Endothelial cell of umbilical vein (primary cell): Measurements from ENCODE around the gene B3GALNT2. TPM values are rescaled to one million over a fixed set of nuclear protein-coding genes. Genes with fewer than 3 reads are reported as not detected.

Source experiments
- BruUV-seq: library from RNA; stranded (reverse); fragments of 400-500 nt; replicated peaks from 2 replicates; lab custom pipeline; 2021; lab: Mats Ljungman, UMichigan
- CTCF ChIA-PET: fragments of 300-600, 350-600 bp; sonication (Branson Sonifier 250); formaldehyde crosslinking; loops from one replicate; lab custom pipeline; 2021; ENCODE audit warnings: antibody characterized with exemption, inconsistent platforms; lab: Charles Lee
- POLR2A ChIA-PET: fragments of 300-600, 350-600 bp; sonication (Branson Sonifier 250); formaldehyde crosslinking; loops from one replicate; lab custom pipeline; 2021; ENCODE audit warnings: antibody characterized with exemption, inconsistent platforms; lab: Charles Lee
- DNase-seq: peaks from one replicate; pipeline ENCODE4 v3.0.0-alpha.2; 2011; ENCODE audit warnings: low read depth, low spot score
- FAIRE-seq: peaks from 2 replicates; lab custom pipeline; 2011; peaks lifted over from hg19 to GRCh38; lab: Jason Lieb, UNC
- H2AFZ ChIP-seq: 2 replicates; pipeline ENCODE4 v1.6.0; 2012; ENCODE audit warnings: low read depth, low read length, control low read depth, inconsistent platforms
- H3K27ac ChIP-seq: 2 replicates; pipeline ENCODE4 v1.5.1; 2011; ENCODE audit warnings: low read depth, mild to moderate bottlenecking, control low read depth, low read length, moderate library complexity; ENCODE audit not compliant: insufficient read depth
- H3K27me3 ChIP-seq, 2 experiments: 2 replicates each; pipeline versions ENCODE4 v1.6.0 to v1.6.1; 2011; ENCODE audit warnings: low read length in 2 of 2, mixed read lengths in 1 of 2; ENCODE audit not compliant: control insufficient read depth in 2 of 2, insufficient read depth in 2 of 2
- H3K36me3 ChIP-seq, 2 experiments: 2 replicates in 1 of 2; 3 replicates in 1 of 2; pipeline ENCODE4 v1.5.1; 2011; ENCODE audit warnings: low read length in 2 of 2, mild to moderate bottlenecking in 1 of 2, moderate library complexity in 1 of 2; ENCODE audit not compliant: control insufficient read depth in 2 of 2, insufficient read depth in 2 of 2; ENCODE audit errors: extremely low read depth in 1 of 2
- H3K4me1 ChIP-seq: 3 replicates; pipeline ENCODE4 v1.5.1; 2011; ENCODE audit warnings: mild to moderate bottlenecking, low read length; ENCODE audit not compliant: control insufficient read depth, insufficient read depth; ENCODE audit errors: extremely low read depth
- H3K4me2 ChIP-seq: 2 replicates; pipeline ENCODE4 v1.6.1; 2011; ENCODE audit warnings: low read length, control low read depth, mixed read lengths; ENCODE audit not compliant: insufficient read depth
- H3K4me3 ChIP-seq, 3 experiments: fragments of 200-600 bp in 1 of 3; sonication (generic), shearing (Covaris generic) in 1 of 3; replicated peaks in 1 of 3; 2 replicates each; pipeline ENCODE4 v1.5.1; 2011 to 2016; ENCODE audit warnings: control low read depth in 3 of 3, low read length in 3 of 3, mild to moderate bottlenecking in 2 of 3, inconsistent platforms in 1 of 3, low read depth in 1 of 3, moderate library complexity in 1 of 3; ENCODE audit not compliant: insufficient read depth in 1 of 3
- H3K79me2 ChIP-seq: 2 replicates; pipeline ENCODE4 v1.6.0; 2012; ENCODE audit warnings: low read length, inconsistent platforms; ENCODE audit not compliant: control insufficient read depth, insufficient read depth
- H3K9ac ChIP-seq: replicated peaks from 2 replicates; pipeline ENCODE3; 2011; ENCODE audit warnings: low read length, control low read depth; ENCODE audit not compliant: insufficient read depth; ENCODE audit errors: extremely low read depth
- H3K9me1 ChIP-seq: replicated peaks from 3 replicates; pipeline ENCODE4 v1.6.0; 2011; ENCODE audit warnings: mild to moderate bottlenecking, low read length; ENCODE audit not compliant: control insufficient read depth, insufficient read depth; ENCODE audit errors: extremely low read depth
- H3K9me3 ChIP-seq: replicated peaks from 2 replicates; pipeline ENCODE4 v1.5.1; 2012; ENCODE audit warnings: low read length, inconsistent platforms; ENCODE audit not compliant: control insufficient read depth, insufficient read depth
- H4K20me1 ChIP-seq: replicated peaks from 2 replicates; pipeline ENCODE3; 2011; ENCODE audit warnings: mild to moderate bottlenecking, low read length; ENCODE audit not compliant: control insufficient read depth, insufficient read depth; ENCODE audit errors: extremely low read depth
- EZH2 ChIP-seq: IDR thresholded peaks from 2 replicates; pipeline ENCODE4 v1.6.1; 2012; ENCODE audit warnings: borderline replicate concordance, low read depth, mild to moderate bottlenecking, moderate library complexity, low read length, inconsistent platforms; ENCODE audit not compliant: severe bottlenecking
- GATA2 ChIP-seq: IDR thresholded peaks from 2 replicates; pipeline ENCODE4 v1.7.0; 2011; ENCODE audit warnings: low read depth, mild to moderate bottlenecking, moderate library complexity, mixed read lengths, low read length; ENCODE audit not compliant: insufficient read length, insufficient read depth
- MAX ChIP-seq: IDR thresholded peaks from 2 replicates; pipeline ENCODE4 v1.6.1; 2011; ENCODE audit not compliant: insufficient read depth, insufficient read length
- POLR2A ChIP-seq: IDR thresholded peaks from 2 replicates; pipeline ENCODE4 v1.6.1; 2012; ENCODE audit warnings: low read depth, mild to moderate bottlenecking, control low read depth, low read length
- POLR2AphosphoS5 ChIP-seq: IDR thresholded peaks from 2 replicates; pipeline ENCODE4 v1.6.1; 2012; ENCODE audit warnings: low read depth, mild to moderate bottlenecking, control low read depth, low read length, moderate library complexity; ENCODE audit not compliant: insufficient read depth
- dilution Hi-C: fragments of 300-500 bp; cut with MboI; formaldehyde crosslinking; loops from one replicate; pipeline ENCODE4 v1.15.0; 2019; ENCODE audit warnings: low sequenced_read_pairs; ENCODE audit not compliant: extremely low pct_ligation_motif_present
- intact Hi-C: fragments of 100-400 bp; cut with micrococcal nuclease; formaldehyde crosslinking; loops from one replicate; pipeline ENCODE4 v1.10.0; 2022
- polyA plus RNA-seq, 4 experiments: library from polyadenylated mRNA; depleted of rRNA in 3 of 4; stranded (reverse) in 3 of 4; unstranded in 1 of 4; fragments of >200 nt; gene quantifications; 2 replicates each; pipeline versions ENCODE4 v1.2.1 to v1.2.3, GENCODE V29; 2011 to 2012; ENCODE audit warnings: missing spikeins in 1 of 4
- total RNA-seq: library from RNA; stranded (reverse); gene quantifications from 2 replicates; pipeline ENCODE4 v1.2.3, GENCODE V29; 2021

The B3GALNT2 gene
- total and polyA plus RNA-seq, 2 donors (not counting 3 experiments of a cell fraction or from before 2014, with no cell fraction given), result 12.0 to 32.2 TPM

- peak overlapping the region; percentile 80 to 97 (median 91) for H3K4me3 ChIP-seq
- no peaks in the 10 kb centered on the region for H4K20me1 ChIP-seq
- TF ChIP-seq POLR2A (no peak), GATA2 (no peak), EZH2 (no peak), POLR2AphosphoS5 (no peak), MAX (no peak)
- H3K9ac ChIP-seq, result peak overlapping the region; percentile 87
- no peaks in the 10 kb centered on the region for H3K9me1 ChIP-seq
- H2AFZ ChIP-seq, result peak overlapping the region; percentile 76
- H3K27ac ChIP-seq, result peak overlapping the region; percentile 79
- dilution Hi-C loops, result no loop called here
- H3K36me3 ChIP-seq, result no peaks in the 10 kb centered on the region
- no TSS peak for BruUV-seq
- H3K4me2 ChIP-seq, result peak overlapping the region; percentile 80
- ChIA-PET CTCF (interaction anchor here (0.5 to 3.3 kb wide), 7 partner anchors 11 to 469 kb away, joined by 3 to 17 read pairs (median 5); no protein-coding TSS in a partner anchor), POLR2A (interaction anchor here (1.0 kb wide), 1 partner anchor 11 kb away, joined by 3 read pairs; no protein-coding TSS in a partner anchor)
- H3K9me3 ChIP-seq, result no peaks in the 10 kb centered on the region
- peak; percentile 52 for DNase-seq
- peaks cover 57% of the 10 kb centered on the region for H3K79me2 ChIP-seq
- no peaks in the 10 kb centered on the region for H3K27me3 ChIP-seq
- intact Hi-C loops, result loop anchor here (1.0 to 10.0 kb wide), 7 partner anchors 32 to 1028 kb away; partner anchors contain the start of genes NID1, TARBP1 and TBCE
- H3K4me1 ChIP-seq, result peaks cover 9% of the 10 kb centered on the region
- peak; percentile 48 for FAIRE-seq
Measured at GRCh38 chr1:235502601-235503402, 1.4 kb downstream of the B3GALNT2 start.
